ENCODE measurements around the gene PRG2.

- no peak for TF ChIP-seq CTCF (IDR thresholded peaks at IDR 0.05)
- no peak for TF ChIP-seq POLR2A (IDR thresholded peaks at IDR 0.05)
- TF ChIP-seq EP300 (IDR thresholded peaks at IDR 0.05): no peak
- no peak for TF ChIP-seq POLR2AphosphoS5 (IDR thresholded peaks at IDR 0.05)
Observed at GRCh38 chr11:57368106-57368844, 22.2 kb downstream of the PRG2 start.

Data from upper lobe of left lung (tissue), 4 donors.